ENCODE results near the gene PPM1E. TPM values are rescaled to one million over a fixed set of nuclear protein-coding genes. Genes with fewer than 3 reads are reported as not detected.

PPM1E gene
- total and polyA plus RNA-seq, 11 donors: 0.20 to 4.0 (median 0.50) TPM

DNA sequence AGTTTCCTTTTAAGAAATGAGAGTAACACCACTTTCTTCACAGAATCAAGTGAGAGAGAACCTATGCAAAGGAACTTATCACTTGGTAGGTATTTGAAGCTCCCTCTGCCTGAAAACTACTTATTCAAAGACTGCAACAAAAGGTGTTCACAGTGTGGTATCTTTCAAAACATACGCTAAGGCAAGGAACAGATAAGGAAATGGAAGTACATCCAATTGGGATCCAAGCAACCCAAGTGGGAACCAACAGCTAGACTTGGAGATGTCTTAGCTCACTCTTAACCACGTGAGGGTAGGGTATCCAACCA is 431 bp upstream of the PPM1E start:
- Histone ChIP-seq H3K27me3 (peaks cover 0 to 70% (median 22%) of the 10 kb centered on the region in 9 donors), H3K4me1 (peaks cover 0 to 21% (median 6%) of the 10 kb centered on the region in 12 donors), H3K36me3 (no peaks in the 10 kb centered on the region), H3K9me3 (no peaks in the 10 kb centered on the region), H3K4me3 (peak overlapping the region in 11 of 12 donors; percentile 46 to 72 (median 64)), H3K27ac (no peak overlapping the region)
- no peak for ATAC-seq
- WGBS, 4 donors: 15 to 22% (median 16%) methylated on average over 2 of the region's 2 CpGs
- intact Hi-C loops (cut with DNase I): no loop called here
- TF ChIP-seq POLR2A (IDR thresholded peaks at IDR 0.05) (no peak), CTCF (IDR thresholded peaks at IDR 0.05) (no peak)
- no peak for DNase-seq

GRCh38 chr17:58756246-58757161 is 850 bp downstream of the PPM1E start:
- WGBS, 4 donors: 1 to 2% (median 1%) methylated on average over 43 to 72 of the region's 72 CpGs
- Histone ChIP-seq H3K4me3 (peak overlapping the region; percentile 46 to 72 (median 60)), H3K4me1 (peaks cover 0 to 21% (median 6%) of the 10 kb centered on the region in 12 donors), H3K27me3 (peaks cover 0 to 78% (median 29%) of the 10 kb centered on the region in 9 donors), H3K27ac (no peak overlapping the region), H3K9me3 (no peaks in the 10 kb centered on the region), H3K36me3 (no peaks in the 10 kb centered on the region)
- DNase-seq: peak in 1 of 5 donors; percentile 64
- TF ChIP-seq POLR2A (IDR thresholded peaks at IDR 0.05): no peak
- TF ChIP-seq CTCF (IDR thresholded peaks at IDR 0.05): no peak
- ATAC-seq: peak in 1 of 4 donors; percentile 50
- intact Hi-C loops (cut with DNase I): no loop called here

DNA sequence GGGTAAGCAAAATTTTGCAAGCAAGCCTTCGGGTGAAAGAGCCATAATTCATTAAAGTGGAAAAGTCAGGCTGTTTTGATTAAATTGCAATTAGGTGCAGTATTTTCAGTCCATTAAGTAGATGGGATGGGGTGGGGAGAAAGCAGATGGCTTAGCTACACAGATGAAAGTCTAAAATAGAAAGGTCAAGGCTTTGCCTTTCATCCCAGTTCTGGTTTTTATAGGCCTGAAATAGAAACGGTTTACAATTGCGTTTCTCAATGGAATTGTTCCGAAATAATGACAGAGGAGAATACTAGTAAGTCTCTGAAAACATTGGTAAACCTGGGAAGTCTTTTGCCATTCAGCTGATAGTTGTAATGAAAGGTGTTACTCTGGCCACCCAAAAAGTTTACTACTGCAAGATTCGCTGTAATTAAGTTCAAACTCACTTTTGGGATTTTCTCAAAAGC is 1.5 kb downstream of the PPM1E start:
- DNase-seq (no peak), ATAC-seq (no peak)
- intact Hi-C loops (cut with DNase I): no loop called here
- WGBS, 4 donors: 51 to 61% (median 54%) methylated on average over 5 of the region's 5 CpGs
- H3K36me3 ChIP-seq: no peaks in the 10 kb centered on the region
- TF ChIP-seq POLR2A (IDR thresholded peaks at IDR 0.05): no peak
- no peak for TF ChIP-seq CTCF (IDR thresholded peaks at IDR 0.05)
- peak overlapping the region in 9 of 12 donors; percentile 46 to 72 (median 64) for H3K4me3 ChIP-seq
- peaks cover 0 to 83% (median 31%) of the 10 kb centered on the region in 9 donors for H3K27me3 ChIP-seq
- H3K9me3 ChIP-seq: no peaks in the 10 kb centered on the region
- peaks cover 0 to 21% (median 6%) of the 10 kb centered on the region in 12 donors for H3K4me1 ChIP-seq
- H3K27ac ChIP-seq: no peak overlapping the region

GRCh38 chr17:58758890-58759289 is 3.2 kb downstream of the PPM1E start:
- ATAC-seq (no peak), DNase-seq (no peak)
- Histone ChIP-seq H3K36me3 (no peaks in the 10 kb centered on the region), H3K27ac (no peak overlapping the region), H3K4me1 (peaks cover 0 to 21% (median 6%) of the 10 kb centered on the region in 12 donors), H3K4me3 (no peak overlapping the region), H3K27me3 (peaks cover 0 to 76% (median 31%) of the 10 kb centered on the region in 9 donors), H3K9me3 (no peaks in the 10 kb centered on the region)
- WGBS, 4 donors: 89 to 93% (median 90%) methylated on average over 8 of the region's 8 CpGs
- TF ChIP-seq POLR2A (IDR thresholded peaks at IDR 0.05) (no peak), CTCF (IDR thresholded peaks at IDR 0.05) (no peak)
- intact Hi-C loops (cut with DNase I): no loop called here

Measured in heart left ventricle (tissue), 16 donors.